ENCODE measurements around the gene SLC40A1. TPM values are rescaled to one million over a fixed set of nuclear protein-coding genes. Genes with fewer than 3 reads are reported as not detected.

SLC40A1 gene
- total RNA-seq, 1 experiment from 2014 or later = not detected

DNA sequence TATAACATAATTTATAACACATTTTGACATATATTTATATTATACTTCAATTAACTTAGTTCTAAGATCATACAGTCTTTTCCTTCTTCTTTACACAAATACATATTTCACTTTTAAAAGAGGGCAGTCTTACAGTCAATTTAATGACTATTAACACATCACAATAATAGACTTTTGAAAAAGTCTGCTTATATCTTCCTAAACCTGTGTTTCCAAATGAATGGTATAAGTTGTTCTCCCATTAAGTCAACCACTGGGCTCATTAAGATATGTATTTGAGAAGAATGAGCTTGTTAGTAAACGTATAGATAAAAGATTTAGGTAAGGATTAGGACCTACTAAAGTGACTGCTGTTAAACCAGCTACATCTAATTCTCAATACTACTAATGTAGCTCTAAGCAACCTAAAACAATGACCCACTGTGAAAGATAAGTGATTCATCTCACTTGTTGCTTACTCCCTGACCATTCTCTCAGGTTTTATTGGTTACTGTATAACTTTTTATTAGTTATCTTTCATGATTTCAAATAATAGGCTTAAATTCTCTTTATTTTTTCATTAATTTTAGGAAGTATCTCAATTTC, 27.0 kb downstream of the SLC40A1 start:
- no CpG with 5 or more reads among the region's 1 CpG for WGBS (ENCODE audit: extremely low coverage, insufficient read length, low lambda C conversion rate)
- Histone ChIP-seq H3K79me2 (ENCODE audit: insufficient read depth, low read length) (no peaks in the 10 kb centered on the region), H3K9me3 (ENCODE audit: control insufficient read depth, low read depth, low read length) (no peaks in the 10 kb centered on the region), H2BK12ac (ENCODE audit: insufficient read length, low read depth, low read length) (no peak overlapping the region), H3K4me2 (ENCODE audit: insufficient read depth, insufficient read length, low read length) (no peak overlapping the region), H2BK20ac (ENCODE audit: low read depth, low read length, poor library complexity, severe bottlenecking) (no peak overlapping the region), H3K18ac (ENCODE audit: insufficient read length, low read depth, low read length) (no peak overlapping the region), H2AFZ (ENCODE audit: low read length) (no peak overlapping the region), H2AK5ac (ENCODE audit: insufficient read length, low read length) (no peak overlapping the region), H3K79me1 (ENCODE audit: insufficient read depth, low read depth, low read length, poor library complexity, severe bottlenecking) (no peaks in the 10 kb centered on the region), H2BK15ac (ENCODE audit: low read depth, low read length) (no peak overlapping the region), H4K5ac (ENCODE audit: insufficient read length, low read depth, low read length) (no peak overlapping the region), H3K9ac (ENCODE audit: extremely low read depth, insufficient read length, low read length) (no peak overlapping the region), H3K56ac (ENCODE audit: insufficient read length, low read depth, low read length) (no peak overlapping the region), H3K27me3 (ENCODE audit: insufficient read depth, low read length) (no peaks in the 10 kb centered on the region), H3T11ph (ENCODE audit: low read length) (no peak overlapping the region), H3K27ac (ENCODE audit: insufficient read length, low read depth, low read length) (no peak overlapping the region), H4K20me1 (ENCODE audit: control insufficient read depth, insufficient read depth, insufficient read length) (no peaks in the 10 kb centered on the region), H4K91ac (ENCODE audit: insufficient read length, low read depth, low read length) (no peak overlapping the region), H2BK120ac (ENCODE audit: low read depth, low read length, poor library complexity, severe bottlenecking) (no peak overlapping the region), H3K14ac (ENCODE audit: insufficient read depth, low read length) (no peak overlapping the region), H3K23ac (ENCODE audit: insufficient read length, low read depth, low read length) (no peak overlapping the region), H2BK5ac (ENCODE audit: insufficient read length, low read length) (no peak overlapping the region), H3K23me2 (ENCODE audit: insufficient read length, low read depth, low read length, poor library complexity, severe bottlenecking) (no peaks in the 10 kb centered on the region), H3K4ac (ENCODE audit: low read depth, low read length) (no peak overlapping the region), H3K4me1 (ENCODE audit: insufficient read depth, low read length) (no peaks in the 10 kb centered on the region), H4K8ac (replicated peaks; ENCODE audit: insufficient read length, low read depth, low read length) (no peak overlapping the region)
- H3K36me3 Mint-ChIP-seq (ENCODE audit: insufficient read depth in 1 of 3, low read depth in 3 of 3) = no peaks in the 10 kb centered on the region
- TF ChIP-seq CTCF (conservative IDR thresholded peaks at IDR 0.05) = no peak
- DNase-seq = no peak
- H3K27me3 Mint-ChIP-seq (ENCODE audit: low read depth) = no peaks in the 10 kb centered on the region; the same call in 1 of the 2 replicates
- H3K4me1 Mint-ChIP-seq = peaks cover 6 to 11% of the 10 kb centered on the region in 2 experiments
- no peak overlapping the region for H3K4me3 Mint-ChIP-seq
- H3K9me3 Mint-ChIP-seq = no peaks in the 10 kb centered on the region
- H3K27ac Mint-ChIP-seq = no peak overlapping the region
